NB4 (cell line): ENCODE data around the gene NLRC3.

Source experiments
- DNase-seq: peaks from one replicate; pipeline ENCODE4 v3.0.0; 2010; ENCODE audit warnings: low read depth
- H3K4me3 ChIP-seq: one replicate; pipeline ENCODE4 v1.5.1; 2011; ENCODE audit warnings: mild to moderate bottlenecking, low read depth, low read length, moderate library complexity
- MAX ChIP-seq: IDR thresholded peaks from 2 replicates; pipeline ENCODE4 v1.6.1; 2011; ENCODE audit warnings: low read depth, low read length
- MYC ChIP-seq: IDR thresholded peaks from 2 replicates; pipeline ENCODE4 v1.6.1; 2011; ENCODE audit warnings: low read depth, low read length
- POLR2A ChIP-seq: IDR thresholded peaks from 2 replicates; pipeline ENCODE4 v1.6.1; 2011; ENCODE audit warnings: mild to moderate bottlenecking; ENCODE audit not compliant: insufficient read length; ENCODE audit errors: extremely low read depth
- TF ChIP-seq, protein P1 (sequence below): IDR thresholded peaks from one replicate; pipeline ENCODE4 v1.5.1; 2012; ENCODE audit warnings: low read depth, low read length

NLRC3 gene

GRCh38 chr16:3564130-3564888, 12.9 kb downstream of the NLRC3 start:
- TF ChIP-seq POLR2A = no peak
- DNase-seq = no peak
- no peak overlapping the region for H3K4me3 ChIP-seq

GRCh38 chr16:3562914-3563480, 14.2 kb downstream of the NLRC3 start:
- DNase-seq = no peak
- TF ChIP-seq, protein P1, sequence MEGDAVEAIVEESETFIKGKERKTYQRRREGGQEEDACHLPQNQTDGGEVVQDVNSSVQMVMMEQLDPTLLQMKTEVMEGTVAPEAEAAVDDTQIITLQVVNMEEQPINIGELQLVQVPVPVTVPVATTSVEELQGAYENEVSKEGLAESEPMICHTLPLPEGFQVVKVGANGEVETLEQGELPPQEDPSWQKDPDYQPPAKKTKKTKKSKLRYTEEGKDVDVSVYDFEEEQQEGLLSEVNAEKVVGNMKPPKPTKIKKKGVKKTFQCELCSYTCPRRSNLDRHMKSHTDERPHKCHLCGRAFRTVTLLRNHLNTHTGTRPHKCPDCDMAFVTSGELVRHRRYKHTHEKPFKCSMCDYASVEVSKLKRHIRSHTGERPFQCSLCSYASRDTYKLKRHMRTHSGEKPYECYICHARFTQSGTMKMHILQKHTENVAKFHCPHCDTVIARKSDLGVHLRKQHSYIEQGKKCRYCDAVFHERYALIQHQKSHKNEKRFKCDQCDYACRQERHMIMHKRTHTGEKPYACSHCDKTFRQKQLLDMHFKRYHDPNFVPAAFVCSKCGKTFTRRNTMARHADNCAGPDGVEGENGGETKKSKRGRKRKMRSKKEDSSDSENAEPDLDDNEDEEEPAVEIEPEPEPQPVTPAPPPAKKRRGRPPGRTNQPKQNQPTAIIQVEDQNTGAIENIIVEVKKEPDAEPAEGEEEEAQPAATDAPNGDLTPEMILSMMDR = no peak
- TF ChIP-seq POLR2A (no peak), MAX (no peak), MYC (no peak)
- H3K4me3 ChIP-seq = no peak overlapping the region

DNA sequence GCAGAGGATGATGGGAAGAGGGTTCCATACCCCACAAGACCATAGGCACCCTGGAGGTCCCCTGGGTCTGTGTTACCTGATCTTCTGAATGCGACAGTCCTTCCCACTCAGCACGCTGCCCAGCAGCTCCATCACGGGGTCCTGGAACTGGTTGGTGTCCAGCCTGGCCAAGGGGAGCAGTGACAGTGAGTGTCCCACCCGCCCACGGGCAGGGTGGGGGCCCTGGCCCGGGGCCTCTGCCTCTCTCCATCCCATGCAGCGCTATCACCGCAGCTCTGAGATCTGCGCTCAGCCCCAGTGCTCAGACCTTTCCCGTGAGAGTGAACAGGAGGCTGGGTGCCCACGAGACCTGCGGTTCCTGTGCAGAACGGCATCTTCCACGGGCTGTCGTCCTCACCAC, 15.6 kb downstream of the NLRC3 start:
- TF ChIP-seq POLR2A = no peak
- TF ChIP-seq, protein P1 = no peak
- TF ChIP-seq MAX = no peak
- TF ChIP-seq MYC = no peak
- DNase-seq = no peak
- H3K4me3 ChIP-seq = no peak overlapping the region

- no peak for DNase-seq
- TF ChIP-seq MAX (no peak), POLR2A (no peak), MYC (no peak)
- TF ChIP-seq, protein P1 = no peak
- H3K4me3 ChIP-seq = no peak overlapping the region
Measured at GRCh38 chr16:3554351-3554928, 22.8 kb downstream of the NLRC3 start.

DNA sequence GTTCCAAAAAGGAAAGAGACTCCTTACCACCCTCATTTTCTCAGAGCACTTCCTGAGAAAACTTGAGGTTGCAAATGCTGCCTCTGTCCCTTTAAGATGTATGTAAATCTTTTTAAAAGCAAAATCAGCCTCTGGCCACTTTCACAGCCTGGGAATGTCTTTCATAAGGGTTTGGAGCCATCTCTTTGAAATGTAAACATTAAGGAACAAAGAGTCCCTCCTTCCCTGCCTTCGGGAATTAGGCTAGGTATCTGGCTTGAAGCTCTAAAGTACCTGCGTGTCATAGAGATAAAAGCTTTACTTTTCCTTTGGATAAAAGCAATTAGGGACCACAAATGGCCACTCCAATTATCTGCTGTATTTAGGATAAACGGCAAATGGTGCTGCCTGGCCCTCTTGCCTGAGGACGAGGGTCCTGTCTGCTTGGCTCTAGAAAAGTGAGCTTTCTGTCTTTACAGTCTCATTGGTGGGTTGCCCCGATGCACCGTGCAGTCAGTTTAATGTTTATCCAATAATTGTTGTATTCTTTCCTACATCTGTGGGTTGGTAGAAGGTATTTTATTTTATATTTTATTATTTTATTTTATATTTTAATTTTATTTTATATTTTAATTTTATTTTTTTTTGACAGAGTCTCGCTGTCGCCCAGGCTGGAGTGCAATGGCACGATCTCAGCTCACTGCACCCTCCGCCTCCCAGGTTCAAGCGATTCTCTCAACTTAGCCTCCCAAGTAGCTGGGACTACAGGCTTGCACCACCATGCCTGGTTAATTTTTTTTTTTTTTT, 23.9 kb downstream of the NLRC3 start:
- no peak for TF ChIP-seq MAX
- TF ChIP-seq, protein P1 = no peak
- no peak for TF ChIP-seq POLR2A
- TF ChIP-seq MYC = no peak
- no peak overlapping the region for H3K4me3 ChIP-seq
- no peak for DNase-seq
